GM18861 (cell line): ENCODE results near the gene KCNH4.
"Not testable (repeated sequence)": the region's sequence is repeated elsewhere in the genome, so short reads cannot be mapped to it uniquely, and the experiment has no call there.

Source experiments
- ATAC-seq: cut with Tn5 transposase; IDR thresholded peaks from one replicate; pipeline ENCODE4 v1.9.1; 2021; ENCODE audit not compliant: unreplicated experiment

Gene KCNH4

DNA sequence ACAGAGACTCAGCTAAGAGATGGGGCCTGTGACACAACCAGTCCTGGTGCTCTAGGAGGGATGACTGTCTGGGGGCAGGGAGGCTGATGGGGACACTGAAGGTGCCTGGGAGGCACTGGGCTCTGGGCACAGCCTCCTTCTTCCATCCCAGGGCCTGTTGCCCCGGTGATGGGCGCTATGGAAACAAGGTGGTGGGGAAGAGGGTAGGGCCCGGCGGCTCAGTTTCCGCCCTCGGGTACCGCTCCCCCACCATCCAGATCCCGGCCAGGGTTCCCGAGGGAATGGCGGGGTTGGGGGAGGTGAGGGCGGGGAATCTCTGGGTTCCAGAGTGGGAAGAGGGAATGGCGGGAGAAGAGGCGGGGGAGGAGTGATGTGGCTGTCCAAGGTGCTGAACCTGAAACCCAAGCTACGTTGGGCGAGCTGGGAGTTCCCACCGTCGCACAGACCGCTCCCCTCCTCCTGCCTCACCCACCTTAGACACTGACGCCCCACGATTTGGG, 981 bp downstream of the KCNH4 start:
- ATAC-seq: no peak

- no peak for ATAC-seq
Measured at GRCh38 chr17:42179335-42179734, 1.6 kb downstream of the KCNH4 start.

DNA sequence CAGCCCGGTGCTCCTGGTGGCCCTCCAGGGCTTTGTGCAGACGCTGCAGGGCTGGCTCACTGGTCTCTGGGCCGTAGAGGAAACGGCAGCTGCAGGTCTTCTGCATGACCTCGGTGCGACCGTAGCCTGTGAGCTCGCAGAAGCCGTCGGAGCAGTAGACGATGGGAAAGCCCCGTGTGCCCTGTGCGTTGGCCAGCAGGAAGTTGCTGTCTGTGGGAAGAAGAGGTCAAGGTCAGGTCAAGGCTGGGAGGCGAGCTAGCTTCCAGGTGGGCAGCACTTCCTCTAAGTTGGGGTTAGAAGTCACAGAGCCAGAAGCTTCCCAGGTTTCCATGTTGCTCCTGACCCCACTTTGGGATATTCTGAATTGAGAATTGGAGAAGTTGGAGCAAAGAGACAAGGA, 2.1 kb downstream of the KCNH4 start:
- ATAC-seq: no peak

GRCh38 chr17:42177684-42178083, 3.3 kb downstream of the KCNH4 start:
- no peak for ATAC-seq

- no peak for ATAC-seq
Measured at GRCh38 chr17:42174126-42174783, 6.7 kb downstream of the KCNH4 start.

DNA sequence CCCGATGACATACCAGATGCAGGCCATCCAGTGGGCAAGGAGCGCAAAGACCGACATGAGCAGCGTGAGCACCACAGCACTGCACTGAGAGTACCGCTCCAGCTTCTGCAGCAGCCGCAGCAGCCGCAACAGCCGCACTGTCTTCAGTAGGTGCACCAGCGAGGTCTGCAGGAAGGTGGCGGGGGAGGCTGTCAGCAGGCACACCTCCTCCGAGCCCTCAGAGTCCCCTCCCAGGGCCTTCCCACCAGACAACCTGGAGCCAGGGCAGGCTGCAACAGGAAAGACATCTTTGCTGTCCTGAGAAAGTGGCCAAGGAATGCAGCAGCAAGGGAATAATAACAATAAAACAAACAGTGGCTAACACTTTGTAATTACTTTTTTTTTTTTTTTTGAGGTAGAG, 9.1 kb downstream of the KCNH4 start:
- no peak for ATAC-seq

DNA sequence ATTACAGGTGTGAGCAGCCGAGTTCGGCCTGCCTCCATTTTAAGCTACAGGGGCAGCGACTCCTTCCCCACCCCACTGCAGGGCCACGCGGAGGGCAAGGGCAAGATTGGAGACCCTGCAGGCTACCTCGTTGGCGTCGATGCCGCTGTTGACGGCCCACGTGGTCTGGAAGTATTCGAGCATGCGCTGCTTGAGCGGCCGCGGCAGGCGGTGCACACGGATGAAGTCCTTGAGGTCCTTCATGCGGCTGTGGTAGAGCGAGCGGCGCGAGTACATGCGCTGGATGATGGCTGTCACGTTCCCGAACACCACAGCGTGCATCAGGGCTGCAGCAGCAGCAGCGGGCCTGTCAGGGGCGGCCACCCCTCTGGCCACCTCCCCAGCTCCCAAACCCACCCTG, 11.6 kb downstream of the KCNH4 start:
- no peak for ATAC-seq

DNA sequence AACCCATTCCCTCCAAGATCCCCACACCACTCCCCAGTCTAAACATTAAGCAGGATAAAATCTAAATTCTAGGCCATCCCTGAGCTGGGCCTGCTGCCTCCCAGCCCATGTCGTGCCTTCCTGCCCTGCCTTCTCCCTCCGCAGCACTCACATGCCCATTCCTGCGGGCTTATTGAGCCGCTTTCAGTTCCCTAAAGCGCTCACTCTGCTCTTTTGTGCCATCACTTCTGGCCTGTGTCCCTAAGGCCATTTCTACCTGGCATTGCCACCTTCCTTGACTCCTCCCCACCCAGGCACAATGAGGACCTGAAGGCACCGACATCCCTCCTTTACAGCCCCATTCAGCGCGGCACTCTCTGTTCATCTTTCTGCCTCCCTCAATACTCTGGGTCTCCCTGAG, 13.1 kb downstream of the KCNH4 start:
- ATAC-seq: no peak

DNA sequence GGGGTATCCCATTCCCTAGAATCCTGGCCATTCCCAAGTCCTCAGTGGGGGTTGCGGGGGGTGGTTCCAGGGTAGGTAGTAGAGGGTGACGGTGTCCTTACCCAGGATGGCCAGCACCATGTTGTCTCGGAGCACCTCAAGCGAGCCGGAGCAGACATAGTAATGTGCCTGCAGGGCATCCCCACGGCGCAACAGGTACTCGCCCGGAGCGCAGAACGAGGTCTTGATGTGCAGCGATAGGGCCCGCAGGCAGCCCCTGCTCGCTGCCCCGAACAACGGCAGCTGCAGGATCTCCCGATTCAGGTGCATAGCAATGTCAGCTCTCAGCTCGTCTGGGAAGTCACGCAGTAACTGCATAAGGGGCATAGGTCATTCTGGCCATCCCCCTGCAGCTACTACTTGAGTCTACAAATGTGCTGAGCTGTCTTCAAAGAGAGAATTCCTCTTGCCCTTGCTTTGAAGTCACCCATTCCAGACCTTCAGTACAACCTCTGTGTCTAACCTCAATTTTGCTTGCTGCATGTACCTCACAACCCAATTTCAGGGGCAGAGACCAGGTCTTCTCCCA, 14.7 kb downstream of the KCNH4 start:
- ATAC-seq: no peak

GRCh38 chr17:42165751-42166150, 15.2 kb downstream of the KCNH4 start:
- no peak for ATAC-seq

DNA sequence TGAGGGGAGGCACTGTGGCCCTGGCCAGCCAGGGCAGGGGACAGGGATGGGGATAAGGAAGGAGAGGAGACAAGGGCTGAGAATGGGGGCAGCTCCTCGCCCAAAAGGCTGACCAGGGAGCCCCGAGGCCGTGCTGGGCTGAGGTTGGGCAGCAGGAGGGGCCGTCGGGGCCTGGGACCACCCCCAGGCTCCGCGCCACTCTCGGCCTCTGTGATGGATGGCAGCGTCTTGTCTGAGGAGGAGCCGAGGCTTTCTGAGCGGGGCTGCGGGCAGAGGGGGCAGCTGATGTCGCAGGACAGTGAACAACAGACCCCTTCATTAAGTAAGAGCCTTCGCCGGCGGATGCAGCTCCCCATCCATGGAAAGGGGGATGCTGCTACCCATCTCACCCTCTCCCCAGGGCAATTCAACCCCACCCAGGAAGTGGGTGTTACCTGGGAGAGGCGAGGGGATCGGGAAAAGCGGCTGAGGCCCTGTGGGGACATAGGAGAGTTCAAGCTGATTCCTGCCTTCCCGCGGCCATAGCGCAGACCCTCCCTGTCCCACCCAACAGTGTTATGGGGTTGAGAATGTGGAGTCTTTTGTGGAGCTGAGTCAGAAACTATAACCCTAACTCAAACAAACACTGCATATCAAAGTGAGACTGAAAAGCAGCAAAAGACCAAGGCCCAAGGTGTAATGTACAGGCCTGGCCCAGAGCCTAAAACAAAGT, 17.1 kb downstream of the KCNH4 start:
- no peak for ATAC-seq

GRCh38 chr17:42163113-42163512, 17.8 kb downstream of the KCNH4 start:
- no peak for ATAC-seq

DNA sequence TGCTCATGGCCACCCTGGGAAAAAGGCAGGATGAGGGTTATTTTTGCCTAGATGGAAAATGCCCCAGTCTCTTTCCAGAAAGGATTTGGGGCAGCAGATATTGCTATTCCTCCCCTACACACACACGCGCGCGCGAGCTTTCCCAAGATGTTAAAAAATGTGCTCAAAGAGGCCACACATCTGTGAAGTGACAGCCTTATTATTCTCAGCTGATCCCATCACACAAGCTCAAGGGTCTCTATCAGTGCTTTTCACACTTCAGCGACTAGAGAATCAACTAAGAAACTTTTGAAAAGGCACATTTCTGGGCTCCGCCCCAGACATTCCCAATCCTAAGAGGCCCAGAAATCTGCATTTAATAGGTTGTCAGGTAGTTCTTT, 20.4 kb downstream of the KCNH4 start:
- no peak for ATAC-seq

GRCh38 chr17:42159796-42160530, 21.0 kb downstream of the KCNH4 start:
- no peak for ATAC-seq

- ATAC-seq: no peak
Measured at GRCh38 chr17:42155614-42156045, 25.3 kb downstream of the KCNH4 start.

DNA sequence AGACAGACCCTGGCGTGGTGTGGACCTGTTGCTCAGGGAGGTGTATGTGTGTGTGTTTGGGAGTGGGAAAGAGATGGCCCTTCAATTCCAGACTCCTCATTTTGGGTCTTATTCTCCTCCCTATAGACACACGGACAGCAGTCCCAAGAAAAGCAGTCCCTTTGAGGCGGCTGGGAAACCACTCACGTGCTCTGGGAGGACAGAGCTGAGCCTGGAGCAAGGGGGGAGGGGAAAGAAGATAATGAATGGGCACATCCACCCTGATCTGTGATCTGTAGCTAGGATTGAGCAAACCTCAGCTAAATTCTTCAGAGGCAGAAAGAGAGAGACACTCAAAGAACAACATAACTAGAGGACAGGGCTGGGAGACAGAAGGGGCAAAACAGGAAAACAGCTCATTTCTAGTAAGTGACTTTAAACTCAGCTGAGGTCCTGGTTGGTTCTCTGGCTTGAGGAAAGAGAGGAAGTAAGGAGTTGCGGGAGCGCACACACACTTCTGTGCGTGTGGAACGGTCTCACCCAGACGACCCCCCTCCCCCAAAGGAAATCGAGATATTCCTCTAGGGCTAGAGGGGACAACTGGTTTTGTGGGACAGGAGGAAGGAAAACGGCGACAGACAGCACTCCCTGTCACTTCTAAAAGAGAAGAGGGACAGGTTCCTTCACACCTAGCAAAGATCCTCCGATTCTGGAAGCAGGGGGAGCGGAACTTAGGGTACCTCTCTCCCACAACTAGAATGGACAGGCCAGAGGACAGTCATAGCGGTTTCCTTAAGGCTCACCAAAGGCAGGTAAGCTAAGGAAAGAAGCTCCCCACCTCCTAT, 26.8 kb downstream of the KCNH4 start:
- ATAC-seq: no peak

DNA sequence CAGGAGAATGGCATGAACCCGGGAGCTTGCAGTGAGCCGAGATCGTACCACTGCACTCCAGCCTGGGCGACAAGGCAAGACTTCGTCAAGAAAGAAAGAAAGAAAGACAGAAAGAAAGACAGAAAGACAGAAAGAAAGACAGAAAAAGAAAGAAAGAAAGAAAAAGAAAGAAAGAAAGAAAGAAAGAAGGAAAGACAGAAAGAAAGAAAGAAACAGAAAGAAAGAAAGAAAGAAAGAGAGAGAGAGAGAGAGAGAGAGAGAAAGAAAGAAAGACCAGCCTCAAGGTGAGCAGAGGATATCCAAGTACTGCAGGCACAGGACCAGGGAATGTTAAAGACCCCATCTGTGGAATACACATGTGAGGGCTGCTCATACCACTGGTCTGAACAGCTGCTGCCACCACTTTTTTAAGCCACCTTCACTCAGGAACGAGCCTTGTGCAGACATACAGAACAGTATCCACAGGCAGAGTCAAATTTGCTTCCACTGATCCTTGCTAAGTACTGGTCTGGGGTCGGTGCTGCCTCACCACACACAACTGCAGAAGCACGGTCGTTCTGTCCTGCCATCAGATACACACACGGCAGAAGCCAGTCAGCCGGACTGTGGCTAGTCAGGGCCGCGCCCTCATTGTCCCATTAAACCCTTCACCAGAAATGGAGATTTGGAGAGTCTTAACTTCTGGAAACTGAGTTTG, 33.9 kb downstream of the KCNH4 start:
- ATAC-seq: no peak

GRCh38 chr17:42143138-42143537, 37.8 kb downstream of the KCNH4 start:
- ATAC-seq: not testable (repeated sequence)

- no peak for ATAC-seq
Measured at GRCh38 chr17:42142371-42142896, 38.5 kb downstream of the KCNH4 start.

- ATAC-seq: no peak
Measured at GRCh38 chr17:42141382-42141781, 39.6 kb downstream of the KCNH4 start.
